Stimulated activated CD4-positive, alpha-beta T cell treated with anti-CD3 and anti-CD28 coated beads, Interleukin-1b, Interleukin-23, amount 100 ng/mL, for 1 hour (primary cell): ENCODE measurements around the gene HEXIM2.

Source experiments
- DNase-seq, 2 donors: peaks; one replicate each; pipeline ENCODE4 v3.0.0-alpha.2; 2020; ENCODE audit warnings: low read depth in 2 of 2

The HEXIM2 gene

GRCh38 chr17:45127548-45128300, 34.0 kb upstream of the HEXIM2 start:
- no peak for DNase-seq

- no peak for DNase-seq
Observed at GRCh38 chr17:45128331-45128730, 33.3 kb upstream of the HEXIM2 start.

GRCh38 chr17:45128989-45129388, 32.7 kb upstream of the HEXIM2 start:
- DNase-seq: no peak

- DNase-seq: no peak
Observed at GRCh38 chr17:45129426-45129939, 32.2 kb upstream of the HEXIM2 start.

- DNase-seq: no peak
Observed at GRCh38 chr17:45129940-45130680, 31.6 kb upstream of the HEXIM2 start.

- DNase-seq: no peak
Observed at GRCh38 chr17:45130681-45131615, 30.7 kb upstream of the HEXIM2 start.

GRCh38 chr17:45131616-45132319, 29.9 kb upstream of the HEXIM2 start:
- DNase-seq: no peak

- no peak for DNase-seq
Observed at GRCh38 chr17:45132320-45132571, 29.4 kb upstream of the HEXIM2 start, which contains the start of gene PLCD3. Gene PLCD3, minus strand, starts transcription at chr17:45132515. Its CDS starts 105 bp downstream, at chr17:45132410.

GRCh38 chr17:45132572-45133463, 28.9 kb upstream of the HEXIM2 start:
- peak; percentile 41 to 57 for DNase-seq

GRCh38 chr17:45135192-45135977, 26.3 kb upstream of the HEXIM2 start, which contains the start of gene ACBD4:
Gene ACBD4, plus strand, starts transcription at chr17:45135687. Its CDS starts 458 bp downstream, at chr17:45136145.
- DNase-seq: peak; percentile 95 to 97

- no peak for DNase-seq
Observed at GRCh38 chr17:45135978-45136791, 25.5 kb upstream of the HEXIM2 start.

- DNase-seq: no peak
Observed at GRCh38 chr17:45136846-45137560, 24.7 kb upstream of the HEXIM2 start.

GRCh38 chr17:45137561-45138305, 23.9 kb upstream of the HEXIM2 start:
- no peak for DNase-seq

GRCh38 chr17:45138911-45139532, 22.7 kb upstream of the HEXIM2 start:
- DNase-seq: no peak

- no peak for DNase-seq
Observed at GRCh38 chr17:45139533-45139920, 22.1 kb upstream of the HEXIM2 start.

GRCh38 chr17:45143094-45143670, 18.5 kb upstream of the HEXIM2 start:
- no peak for DNase-seq
